HG03045 (cell line): ENCODE measurements around the gene BORCS6.

Experiments
- ATAC-seq: cut with Tn5 transposase; IDR thresholded peaks from one replicate; pipeline ENCODE4 v1.9.1; 2021; ENCODE audit warnings: mild to moderate bottlenecking, moderate library complexity; ENCODE audit not compliant: unreplicated experiment

Gene BORCS6

DNA sequence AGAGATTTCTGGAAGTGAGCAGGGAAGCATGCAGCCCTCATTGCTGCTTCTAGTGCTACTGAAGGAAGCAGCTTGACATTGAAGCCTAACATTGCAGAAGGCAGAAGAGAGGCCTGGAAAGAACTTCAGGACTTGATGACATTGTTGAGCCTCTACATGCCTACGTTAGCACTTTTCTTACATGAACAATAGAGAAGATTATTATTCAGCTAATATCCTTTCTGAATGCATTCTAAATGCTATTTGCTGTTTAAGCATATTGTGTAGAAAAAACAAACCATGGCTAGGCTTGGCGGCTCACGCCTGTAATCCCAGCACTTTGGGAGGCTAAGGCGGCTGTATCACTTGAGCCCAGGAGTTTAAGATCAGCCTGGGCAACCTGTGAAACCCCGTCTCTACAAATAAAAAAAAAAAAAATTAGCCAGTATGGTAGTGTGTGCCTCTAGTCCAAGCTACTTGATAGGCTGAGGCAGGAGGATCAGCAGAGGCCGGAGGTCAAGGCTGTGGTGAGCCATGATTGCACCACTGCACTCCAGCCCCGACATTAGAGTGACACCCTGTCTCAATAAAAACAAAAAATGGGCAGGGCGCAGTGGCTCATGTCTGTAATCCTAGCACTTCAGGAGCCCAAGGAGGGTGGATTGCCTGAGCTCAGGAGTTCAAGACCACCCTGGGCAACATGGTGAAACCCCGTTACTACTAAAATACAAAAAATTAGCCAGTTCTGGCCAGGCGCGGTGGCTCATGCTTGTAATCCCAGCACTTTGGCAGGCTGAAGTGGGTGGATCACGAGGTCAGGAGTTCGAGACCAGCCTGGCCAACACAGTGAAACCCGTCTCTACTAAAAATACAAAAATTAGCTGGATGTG, 22.6 kb upstream of the BORCS6 start:
- ATAC-seq = no peak

DNA sequence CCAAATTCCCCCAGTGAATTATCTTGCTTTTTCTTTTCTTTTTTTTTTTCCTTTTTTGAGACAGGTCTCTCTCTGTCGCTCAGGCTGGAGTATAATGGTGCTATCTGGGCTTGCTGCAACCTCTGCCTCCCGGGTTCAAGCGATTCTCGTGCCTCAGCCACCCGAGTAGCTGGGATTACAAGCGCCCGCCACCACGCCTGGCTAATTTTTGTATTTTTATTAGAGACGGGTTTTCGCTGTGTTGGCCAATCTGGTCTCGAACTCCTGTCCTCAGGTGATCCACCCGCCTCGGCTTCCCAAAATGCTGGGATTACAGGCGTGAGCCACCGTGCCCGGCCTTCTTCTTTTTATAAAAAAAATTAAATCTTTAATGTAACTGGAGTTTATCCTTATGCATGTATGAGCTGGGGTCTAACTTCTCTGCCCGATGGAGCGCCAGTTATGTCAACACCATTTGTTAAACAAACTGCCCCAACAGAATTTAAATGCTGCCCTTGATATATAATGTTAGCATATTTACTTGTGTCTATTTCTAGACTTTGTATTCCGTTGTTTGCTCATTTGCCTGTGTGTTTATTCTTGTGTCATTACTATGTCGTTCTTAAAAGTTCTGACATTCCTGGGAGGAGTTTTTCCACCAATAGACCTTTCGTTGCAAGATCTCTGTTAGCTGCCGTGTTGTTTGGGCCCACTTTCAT, 20.9 kb upstream of the BORCS6 start:
- ATAC-seq = no peak

DNA sequence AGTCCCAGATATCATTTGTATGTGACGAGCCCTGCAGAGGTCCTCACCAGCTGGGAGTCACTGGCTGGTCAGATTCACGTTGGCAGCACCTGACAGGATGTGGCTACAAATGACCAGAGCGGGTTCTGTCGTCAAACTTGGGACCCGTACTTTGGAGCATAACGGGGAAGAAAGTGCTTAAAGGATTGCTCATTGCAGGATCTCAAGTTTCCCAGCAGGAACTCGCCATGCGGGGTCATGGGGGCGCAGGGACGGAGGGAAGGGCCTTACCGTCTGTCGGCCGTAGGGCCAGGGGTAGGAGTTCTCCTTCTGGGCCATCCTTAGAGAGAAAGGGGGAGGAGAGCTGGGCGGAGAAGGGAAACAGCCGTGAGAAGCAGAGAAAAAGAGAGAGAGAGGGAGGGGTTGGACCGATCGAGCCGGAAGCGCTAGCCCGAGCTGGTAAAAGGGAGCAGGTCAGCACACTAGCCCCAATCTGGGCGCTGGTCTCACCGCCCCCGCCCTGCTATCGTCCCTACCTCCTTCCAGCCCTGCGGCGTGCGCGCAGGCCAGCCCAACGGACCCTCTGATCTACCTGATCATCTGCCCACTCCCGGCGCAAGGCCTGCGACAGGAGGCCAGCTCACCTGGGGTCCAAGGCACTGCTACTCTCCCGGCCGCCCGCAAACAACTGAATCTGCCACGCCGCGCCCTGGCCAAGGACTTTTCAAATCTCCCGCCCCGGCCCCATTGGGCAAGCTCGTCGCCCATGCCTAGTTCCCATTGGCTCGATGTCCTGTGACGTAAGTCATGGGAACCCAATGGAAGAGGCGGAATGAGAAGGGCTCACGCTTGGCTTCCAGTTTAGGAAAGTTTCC, 20.2 kb upstream of the BORCS6 start, which contains the start of gene AURKB:
AURKB (minus strand) TSS at position 669 of the 854 bp plus-strand sequence; CDS start at position 318, 351 bp downstream.
- ATAC-seq = peak; percentile 80

DNA sequence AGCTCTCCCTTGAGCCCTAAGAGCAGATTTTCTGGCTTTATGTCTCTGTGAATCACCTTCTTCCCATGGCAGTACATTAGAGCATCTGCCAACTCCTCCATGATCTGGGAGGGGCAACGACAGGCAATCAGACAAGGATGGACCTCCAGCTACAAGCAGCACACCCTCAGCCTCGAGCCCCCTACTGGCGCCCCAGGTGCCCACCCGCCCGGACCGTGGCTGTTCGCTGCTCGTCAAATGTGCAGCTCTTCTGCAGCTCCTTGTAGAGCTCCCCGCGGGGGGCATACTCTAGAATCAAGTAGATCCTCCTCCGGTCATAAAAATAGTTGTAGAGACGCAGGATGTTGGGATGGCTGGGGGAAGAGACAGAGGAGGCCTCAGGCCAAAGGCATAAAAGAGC, 16.6 kb upstream of the BORCS6 start:
- no peak for ATAC-seq

DNA sequence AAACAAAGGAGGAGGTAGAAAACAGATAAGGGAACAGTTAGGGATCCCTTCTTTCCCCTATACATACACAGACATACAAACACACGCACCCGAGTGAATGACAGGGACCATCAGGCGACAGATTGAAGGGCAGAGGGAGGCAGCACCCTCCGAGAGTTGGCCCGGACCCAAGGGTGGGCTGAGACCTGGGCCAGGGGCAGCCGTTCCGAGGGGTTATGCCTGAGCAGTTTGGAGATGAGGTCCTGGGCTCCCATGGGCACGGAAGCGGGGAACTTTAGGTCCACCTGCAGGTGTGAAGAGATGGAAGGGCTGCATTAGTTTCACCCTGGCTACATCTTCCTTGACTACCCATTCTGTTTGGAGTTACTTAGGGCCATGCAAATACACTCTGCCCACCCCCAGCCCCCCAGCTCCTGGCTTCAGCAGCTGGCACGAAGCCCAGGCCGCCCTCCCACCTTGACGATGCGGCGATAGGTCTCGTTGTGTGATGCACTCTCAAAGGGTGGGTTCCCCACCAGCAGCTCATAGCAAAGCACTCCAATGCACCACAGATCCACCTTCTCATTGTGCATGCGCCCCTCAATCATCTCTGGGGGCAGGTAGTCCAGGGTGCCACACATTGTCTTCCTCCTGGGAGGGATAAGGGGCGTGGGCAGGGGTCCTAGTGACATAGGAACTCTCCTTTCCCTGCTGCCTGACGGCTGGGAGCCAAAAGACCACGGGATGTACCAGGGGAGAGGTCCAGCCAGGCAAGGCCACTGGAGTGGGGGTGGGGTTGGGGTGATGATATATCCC, 15.0 kb upstream of the BORCS6 start:
- no peak for ATAC-seq

DNA sequence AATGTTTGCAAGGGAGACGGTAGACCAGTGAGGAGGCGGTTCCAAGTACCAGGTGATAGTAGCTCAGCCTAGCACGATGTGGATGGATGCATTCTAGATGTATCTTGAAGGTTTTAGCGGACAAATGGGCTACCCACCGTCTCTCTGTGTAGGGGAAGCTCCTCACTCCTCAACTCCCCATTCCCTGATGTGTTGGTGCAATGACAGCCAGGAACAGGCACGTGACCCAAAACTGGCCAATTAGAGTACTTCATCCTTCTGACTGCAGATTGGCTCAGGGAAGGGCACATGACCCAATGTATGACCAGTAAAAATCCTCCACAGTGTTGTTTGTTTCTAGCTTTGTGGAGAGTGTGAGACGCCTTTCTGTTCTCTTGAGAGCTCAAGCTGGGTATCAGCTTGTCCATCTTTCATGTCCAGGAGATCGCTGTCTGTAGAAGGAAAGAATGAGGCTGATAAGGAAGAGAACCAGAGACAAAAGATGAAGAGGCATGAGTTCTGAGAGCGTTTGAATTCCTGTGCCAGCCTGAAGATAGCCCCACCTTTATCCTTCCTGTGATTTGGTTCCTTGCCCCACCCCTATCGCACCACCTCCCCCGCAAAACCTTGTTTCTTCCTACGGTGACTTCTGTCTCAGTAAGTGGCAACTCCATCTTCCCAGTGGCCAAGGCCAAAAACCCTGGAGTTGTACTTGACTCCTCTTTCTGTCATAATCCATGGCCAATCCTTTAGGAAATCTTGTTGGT, 2.3 kb upstream of the BORCS6 start:
- ATAC-seq = no peak

DNA sequence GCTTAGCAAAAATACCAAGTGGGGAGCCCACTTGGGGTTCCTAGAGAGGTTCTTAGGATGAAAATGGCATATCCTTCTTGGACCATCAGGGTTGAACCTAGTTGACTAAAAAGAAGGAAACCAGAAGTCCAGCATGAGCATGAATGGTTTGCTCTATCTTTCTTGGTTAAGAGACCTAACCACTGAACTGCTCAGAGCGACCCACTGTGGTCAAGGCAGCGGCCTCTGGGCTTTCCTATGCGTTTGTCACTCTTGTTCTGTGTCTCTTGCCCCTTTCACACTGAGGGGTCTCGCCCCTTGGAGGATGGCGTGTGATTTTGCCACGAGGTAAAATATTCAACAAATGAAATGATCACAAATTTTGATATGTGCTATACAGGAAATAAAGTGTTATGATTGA, 526 bp upstream of the BORCS6 start:
- ATAC-seq = no peak

DNA sequence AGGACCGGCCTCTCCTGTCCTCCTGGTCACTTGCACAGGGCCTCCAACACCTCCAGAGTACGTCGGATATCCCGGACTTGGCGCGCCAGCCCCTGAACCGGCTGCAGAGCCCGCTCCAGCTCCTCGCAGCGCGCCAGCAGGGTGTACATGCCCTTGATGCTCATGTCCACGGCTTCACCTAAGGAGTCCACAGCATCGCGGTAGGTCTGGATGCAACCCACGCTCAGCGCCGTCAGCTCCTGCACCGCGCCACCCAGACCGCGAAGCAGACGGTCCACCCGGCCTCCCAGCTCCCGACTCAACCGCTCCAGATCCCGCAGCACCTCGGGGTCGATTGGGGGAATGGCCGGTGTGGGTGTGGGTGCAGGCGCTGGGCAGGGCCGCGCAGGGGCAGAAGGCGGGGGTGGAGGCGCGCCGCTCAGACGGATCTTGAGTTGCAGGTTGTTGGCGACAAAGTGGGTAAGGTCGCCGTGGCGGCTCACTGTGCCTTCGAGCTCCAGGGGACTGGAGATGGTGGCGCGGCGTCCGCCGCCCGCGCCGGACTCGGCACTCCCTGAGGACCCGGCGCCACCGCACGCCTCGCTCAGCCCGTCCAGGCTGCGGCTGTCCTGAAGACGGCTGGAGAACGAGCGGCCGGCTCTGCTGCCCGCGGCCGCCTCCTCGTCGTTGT, 804 bp downstream of the BORCS6 start:
- ATAC-seq = peak; percentile 0

DNA sequence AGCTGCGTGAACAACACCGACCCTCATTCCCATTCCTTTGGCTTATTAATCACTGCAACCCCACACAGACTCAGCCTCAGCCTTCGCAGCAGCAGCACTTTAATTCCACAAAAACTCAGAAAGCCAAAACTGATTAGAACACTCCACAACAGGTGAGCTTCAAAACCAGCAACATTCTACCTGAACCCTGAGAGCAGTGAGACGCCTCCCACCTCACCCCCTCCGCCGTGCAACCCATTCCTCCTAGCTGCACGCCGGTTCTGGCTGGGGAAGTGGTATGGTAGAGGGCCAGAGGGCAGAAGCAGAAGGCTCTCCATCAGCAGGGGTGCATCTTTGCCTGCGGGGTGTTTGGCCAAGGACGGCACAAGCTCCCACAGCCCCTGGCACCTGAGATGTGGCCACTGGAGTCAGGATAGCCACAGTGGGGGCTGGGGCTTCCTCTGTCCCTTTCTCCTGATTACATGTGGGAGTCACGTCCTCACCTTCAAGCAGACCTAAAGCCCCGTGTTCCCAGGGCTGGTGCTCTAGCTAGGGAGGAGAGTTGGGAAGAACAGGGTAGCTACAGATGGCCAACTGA, 1.6 kb downstream of the BORCS6 start:
- ATAC-seq = no peak

DNA sequence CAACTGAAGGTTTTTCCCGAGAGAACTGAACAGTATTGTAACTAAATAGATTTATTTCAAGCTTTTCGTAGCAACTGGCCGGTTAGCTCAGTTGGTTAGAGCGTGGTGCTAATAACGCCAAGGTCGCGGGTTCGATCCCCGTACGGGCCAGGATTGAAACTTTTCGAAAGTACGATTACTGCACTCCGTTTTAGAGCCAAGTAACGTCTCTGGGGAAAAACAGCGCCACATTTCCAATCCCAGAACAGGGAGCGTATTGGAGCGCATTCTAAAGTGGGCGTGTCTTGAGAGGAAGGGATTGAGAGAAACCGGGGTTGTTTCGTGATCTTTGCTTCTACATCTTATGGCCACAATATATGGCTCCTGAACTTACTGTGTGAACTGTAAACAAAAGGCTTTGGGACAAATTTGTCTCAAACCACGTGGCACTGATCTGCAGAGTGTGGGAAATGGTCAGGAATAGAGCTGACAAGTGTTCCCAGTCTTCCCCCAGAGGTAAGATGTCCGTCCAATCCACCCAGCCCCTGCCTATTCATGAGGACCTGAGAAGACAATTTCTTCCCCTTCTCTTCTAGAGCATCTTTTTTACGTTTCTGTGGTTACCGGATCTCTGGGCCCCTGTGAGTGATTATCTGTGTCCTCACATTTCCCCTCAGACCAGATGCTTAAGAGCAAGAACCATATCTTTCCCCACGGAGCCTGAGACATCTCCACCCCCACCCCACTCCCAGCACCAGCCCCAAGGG, 2.3 kb downstream of the BORCS6 start:
- ATAC-seq = peak; percentile 20

DNA sequence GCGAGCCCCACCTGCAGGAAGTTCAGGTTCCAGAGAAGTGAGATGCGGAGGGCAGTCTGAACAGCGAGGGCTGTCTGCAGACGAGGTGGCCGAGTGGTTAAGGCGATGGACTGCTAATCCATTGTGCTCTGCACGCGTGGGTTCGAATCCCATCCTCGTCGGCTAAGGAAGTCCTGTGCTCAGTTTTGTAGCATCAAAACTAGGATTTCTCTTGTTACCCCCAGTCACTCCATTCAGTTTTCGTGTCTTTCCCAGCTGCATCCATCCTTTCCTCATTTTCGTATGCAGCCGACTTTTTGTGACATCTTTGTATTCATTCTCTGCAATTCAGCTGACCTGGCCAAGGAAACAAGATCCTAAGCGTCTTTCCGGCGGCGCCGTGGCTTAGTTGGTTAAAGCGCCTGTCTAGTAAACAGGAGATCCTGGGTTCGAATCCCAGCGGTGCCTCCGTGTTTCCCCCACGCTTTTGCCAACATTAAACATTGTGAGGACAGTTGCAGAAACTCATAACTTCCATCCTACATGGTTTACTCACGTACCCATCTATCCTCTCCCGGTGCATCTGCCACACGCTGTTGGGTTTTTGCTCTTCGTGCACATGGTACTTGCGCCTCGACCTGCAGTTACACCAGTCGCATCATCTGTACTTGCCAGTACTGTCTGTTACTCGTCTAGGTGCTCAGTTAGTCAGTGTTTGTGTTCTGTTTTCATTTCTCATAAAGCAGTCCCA, 3.0 kb downstream of the BORCS6 start:
- ATAC-seq = peak; percentile 20

DNA sequence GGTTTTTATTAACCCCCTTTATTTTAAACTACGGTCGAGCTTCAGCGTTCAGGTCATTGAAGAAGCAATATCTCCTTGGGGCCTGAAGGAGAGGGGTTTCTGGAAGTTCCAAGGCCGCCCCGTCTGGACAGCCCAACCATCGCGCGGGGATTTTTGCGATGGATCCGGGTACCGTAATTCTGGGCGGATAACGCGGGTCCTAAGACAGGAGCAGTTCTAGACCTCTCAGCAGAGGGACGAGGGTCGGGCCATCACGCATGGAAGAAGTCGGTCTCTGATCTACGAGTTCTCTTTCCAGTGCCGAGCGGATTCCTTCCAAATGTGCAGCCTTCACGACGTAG, 3.6 kb downstream of the BORCS6 start:
- ATAC-seq = peak; percentile 3

DNA sequence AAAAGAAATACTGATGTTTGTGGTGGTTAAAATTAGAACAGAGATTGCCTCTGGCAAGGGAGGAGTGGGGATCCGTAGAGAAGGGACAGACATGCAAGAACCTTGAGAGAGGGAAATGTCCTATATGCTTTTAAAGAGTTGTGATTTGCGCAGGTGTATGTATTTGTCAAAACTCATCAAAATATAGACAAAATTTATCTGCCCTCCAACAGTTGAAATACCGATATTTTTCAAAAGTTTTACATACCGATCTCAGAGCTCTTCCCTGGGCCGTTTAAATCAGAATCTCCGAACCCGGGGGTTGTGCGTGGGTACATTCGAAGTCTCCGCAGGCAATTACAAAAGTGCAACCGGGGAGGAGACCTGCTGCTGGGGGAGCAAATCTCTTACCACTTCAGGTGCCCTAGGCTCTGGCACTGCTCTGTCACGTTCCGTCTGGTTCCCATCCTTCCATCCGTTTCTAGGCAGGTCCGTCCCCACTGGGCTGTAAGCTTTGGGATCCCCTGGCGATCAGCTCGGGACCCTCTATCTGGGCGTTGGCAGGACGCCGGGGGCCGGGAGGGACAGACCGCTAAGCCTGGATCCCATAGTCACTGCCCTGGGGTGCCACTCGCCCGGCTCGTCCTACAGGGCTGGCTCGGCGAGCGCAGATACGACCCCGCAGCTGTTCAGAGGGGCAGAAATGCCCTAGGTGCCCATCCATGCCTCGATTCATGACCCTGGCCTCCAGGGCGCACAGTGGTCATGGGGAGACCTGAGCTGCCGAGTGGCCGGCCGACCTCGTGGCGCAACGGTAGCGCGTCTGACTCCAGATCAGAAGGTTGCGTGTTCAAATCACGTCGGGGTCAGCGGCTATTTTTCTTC, 4.2 kb downstream of the BORCS6 start:
- ATAC-seq = no peak

DNA sequence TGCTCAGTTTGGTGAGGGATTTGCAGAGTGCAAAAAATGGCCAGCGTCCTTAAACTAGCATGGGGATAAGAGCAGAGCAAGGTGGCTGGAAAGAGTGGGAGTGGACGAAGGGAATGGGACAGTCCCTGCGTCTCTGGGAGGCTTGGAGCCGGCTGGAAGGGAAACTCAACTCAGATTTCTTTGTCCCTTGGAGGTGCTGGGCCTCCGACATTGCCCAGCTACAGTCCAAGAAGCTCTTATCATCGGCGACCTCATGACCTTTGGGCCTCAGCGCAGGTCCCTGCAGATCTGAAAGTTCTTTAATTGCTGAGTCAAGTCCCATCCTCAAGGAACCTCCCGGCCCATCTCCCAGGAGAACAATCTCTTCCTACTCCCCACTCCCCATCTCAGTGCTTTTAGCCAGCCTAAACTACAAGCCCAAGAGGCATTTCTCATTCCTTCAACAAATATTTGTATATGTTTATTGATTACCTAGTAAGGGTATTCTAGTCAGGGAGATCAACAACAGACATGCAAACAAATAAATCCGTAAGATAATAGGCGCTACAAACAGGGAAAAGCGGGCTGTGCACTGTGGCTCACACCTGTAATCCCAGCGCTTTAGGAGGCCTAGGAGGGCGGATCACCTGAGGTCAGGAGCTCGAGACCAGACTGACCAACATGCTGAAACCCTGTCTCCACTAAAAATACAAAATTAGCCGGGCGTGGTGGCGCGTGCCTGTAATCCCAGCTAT, 12.8 kb downstream of the BORCS6 start:
- no peak for ATAC-seq

DNA sequence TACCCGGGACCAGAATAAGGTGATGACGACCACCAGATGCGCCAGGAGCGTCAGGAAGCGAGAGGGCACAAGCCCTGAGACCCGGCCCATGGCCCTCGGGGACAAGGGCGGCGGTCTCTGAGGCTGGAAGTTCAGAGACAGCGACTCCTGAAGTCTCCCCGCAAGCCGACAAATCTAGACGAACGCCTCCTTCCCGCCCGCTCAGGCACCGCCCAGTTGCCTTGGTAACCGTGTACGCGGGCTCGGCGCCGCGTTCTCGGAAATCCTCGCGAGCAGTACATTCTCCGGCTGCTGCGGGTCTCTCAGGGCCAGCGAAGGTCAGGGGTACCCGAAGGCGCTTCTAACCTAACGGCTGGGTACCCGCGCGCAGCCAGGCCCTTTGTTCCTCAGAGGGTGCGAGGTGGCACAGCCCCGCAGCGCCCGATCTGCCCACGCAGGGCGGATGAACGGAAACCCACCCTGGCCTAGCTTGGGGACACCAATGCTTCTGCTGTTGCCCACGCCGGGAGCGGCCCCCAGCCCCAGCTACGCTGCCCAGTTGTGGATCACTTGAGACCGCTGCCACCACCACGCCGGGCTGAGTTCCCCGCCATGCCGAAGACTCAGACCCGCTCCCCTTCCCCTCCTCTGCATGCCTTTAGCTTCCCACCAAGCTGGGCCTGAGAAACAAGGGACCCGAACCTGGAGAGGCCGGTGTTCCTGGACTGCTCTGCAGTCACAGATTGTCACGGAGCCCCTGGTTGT, 13.6 kb downstream of the BORCS6 start, which contains the start of gene TMEM107:
TMEM107 (minus strand) TSS at position 184 of the 744 bp plus-strand sequence; CDS start at position 90, 94 bp downstream.
- ATAC-seq = peak; percentile 39
